ENCODE results near the gene KRTAP12-3.

Gene KRTAP12-3

DNA sequence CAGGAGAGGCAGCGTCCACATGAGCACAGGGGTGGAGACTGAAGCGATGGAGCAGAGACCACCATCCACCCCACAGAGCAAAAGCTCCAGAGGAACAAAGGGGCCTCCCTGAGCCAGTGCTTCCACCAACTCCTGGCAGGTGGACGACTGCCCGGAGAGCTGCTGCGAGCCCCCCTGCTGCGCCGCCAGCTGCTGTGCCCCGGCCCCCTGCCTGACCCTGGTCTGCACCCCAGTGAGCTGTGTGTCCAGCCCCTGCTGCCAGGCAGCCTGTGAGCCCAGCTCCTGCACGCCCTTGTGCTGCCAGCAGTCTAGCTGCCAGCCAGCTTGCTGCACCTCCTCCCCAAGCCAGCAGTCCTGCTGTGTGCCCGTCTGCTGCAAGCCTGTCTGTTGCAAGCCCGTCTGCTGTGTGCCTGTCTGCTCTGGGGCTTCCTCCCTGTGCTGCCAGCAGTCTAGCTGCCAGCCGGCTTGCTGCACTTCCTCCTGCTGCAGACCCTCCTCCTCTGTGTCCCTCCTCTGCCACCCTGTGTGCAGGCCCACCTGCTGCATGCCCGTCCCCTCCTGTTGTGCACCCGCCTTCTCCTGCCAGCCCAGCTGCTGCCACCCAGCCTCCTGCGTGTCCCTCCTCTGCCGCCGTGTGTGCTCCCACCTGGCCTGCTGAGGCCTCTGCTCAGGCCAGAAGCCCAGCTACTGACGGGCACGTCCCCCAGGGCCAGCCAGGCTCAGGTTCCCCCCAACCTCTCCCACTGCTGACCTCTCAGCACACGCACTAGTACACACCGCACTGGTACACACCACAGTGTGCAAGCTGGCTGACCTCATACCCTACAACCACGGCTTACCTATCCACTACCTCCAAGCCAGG, 44.6 kb downstream of the KRTAP12-3 start:
- no peak for DNase-seq (ENCODE audit: low read depth in 2 of 2)

DNA sequence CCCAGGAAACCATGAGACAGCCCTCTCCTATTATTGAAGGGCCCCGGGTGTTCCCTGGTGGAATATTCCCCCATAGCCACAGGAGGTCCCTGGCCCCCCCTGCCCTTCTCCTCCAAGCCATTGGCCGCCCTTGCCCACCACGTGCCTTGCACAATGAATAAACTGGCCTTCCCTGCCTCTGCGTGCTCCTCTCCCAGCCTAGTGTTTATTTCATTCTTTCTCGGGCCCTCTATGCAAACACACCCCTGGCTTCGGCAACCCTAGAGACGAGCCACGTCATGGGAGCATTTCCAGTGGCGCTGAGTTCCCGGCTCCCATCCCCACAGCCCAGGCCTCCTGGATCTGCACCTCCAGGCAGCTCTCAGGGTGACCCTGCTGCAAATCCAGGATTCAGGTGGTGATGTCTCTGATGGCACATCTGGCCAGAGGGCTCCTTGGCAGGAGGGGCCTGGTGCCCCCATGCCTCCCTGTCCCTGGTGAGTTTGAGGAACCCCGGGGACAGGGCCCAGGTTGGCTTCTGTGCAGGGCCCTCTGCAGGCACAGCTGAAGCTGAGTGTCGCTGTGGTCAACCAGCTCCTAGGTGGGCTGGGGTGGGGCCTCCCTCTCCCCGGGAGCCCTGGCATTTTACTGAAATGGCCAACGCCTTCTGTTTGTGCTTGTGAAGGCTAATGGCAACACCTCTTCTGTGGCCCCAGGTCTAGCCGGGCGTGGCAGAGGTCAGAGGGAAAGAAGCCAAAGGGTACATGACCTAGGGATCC, 45.4 kb downstream of the KRTAP12-3 start:
- no peak for DNase-seq (ENCODE audit: low read depth in 2 of 2)

GRCh38 chr21:44703731-44704635, 46.3 kb downstream of the KRTAP12-3 start:
- no peak for DNase-seq (ENCODE audit: low read depth in 2 of 2)

- no peak for DNase-seq (ENCODE audit: low read depth in 2 of 2)
Measured at GRCh38 chr21:44704636-44705001, 46.9 kb downstream of the KRTAP12-3 start.

DNA sequence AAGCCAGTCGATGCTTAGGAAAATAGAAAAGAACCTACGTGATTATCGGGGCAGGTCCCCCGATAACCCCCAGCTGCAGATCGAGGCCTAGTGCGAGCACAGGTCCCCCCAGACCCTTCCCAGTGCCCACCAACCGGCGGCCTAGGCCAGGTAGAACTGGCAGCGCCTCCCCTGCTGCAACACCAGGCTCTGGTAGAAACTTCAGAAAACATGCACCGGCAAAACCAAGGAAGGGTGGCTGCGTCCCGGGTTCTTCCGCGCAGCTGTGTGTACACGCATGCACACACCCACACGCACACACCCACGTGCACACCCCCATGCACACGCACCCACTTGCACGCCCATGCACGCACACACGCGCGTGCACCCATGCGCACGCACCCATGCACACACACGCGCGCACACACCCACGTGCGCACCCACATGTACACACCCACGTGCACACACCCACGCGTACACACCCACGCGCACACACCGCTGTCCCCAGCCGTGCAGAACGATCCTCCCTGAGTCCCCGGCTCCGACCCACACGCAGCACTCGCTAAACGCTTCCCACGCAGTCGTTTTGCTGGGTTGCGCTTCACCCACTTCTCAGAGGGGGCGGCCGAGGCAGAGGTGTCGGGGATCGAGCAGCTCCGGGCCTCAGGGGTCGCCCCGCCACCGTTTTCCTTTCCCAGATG, 48.4 kb downstream of the KRTAP12-3 start:
- no peak for DNase-seq (ENCODE audit: low read depth in 2 of 2)

DNA sequence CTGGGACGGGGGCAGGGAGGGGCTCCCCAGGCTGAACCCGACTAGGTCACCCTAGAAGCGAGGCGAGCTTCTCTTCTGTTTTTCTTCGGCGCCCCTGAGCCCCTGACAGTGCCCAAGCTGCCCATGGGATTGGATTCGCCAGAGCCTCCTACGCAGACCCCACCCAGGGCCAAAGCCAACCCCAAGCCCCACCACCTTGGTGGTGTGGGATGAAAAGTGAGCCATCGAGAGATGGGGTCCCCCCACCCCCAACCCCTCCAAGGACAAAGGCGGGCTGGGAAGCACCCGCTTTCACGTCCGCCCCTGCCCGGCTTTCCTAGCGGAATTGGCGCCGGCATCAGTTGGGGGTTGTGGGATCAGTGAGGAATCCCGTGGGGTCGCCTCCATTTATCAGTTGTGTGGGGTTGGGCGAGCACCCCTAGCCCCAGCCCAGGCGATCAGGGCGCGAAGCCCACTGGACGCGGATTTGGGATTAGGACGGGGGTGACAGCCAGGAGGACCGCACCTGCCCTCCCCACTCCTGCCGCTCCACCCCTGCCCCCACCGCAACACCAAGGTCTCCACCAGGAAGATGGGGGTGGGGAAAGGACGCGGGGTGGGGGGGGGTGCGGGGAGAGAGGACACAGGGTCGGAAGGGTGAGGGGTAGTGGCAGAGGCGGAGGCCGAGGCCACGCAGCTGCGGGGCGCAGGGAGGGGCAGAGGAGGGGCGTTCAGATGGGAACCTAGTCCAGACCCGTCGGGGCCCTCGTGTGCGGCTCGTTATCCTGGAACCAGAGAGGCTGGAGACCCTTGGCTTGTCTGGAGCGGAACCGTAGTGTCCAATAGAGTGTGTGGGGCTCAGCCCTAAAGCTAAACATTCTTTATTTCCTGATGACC, 49.2 kb downstream of the KRTAP12-3 start:
- no peak for DNase-seq (ENCODE audit: low read depth in 2 of 2)

Data from stimulated activated CD4-positive, alpha-beta T cell treated with anti-CD3 and anti-CD28 coated beads, Interleukin-1b, Interleukin-23, amount 100 ng/mL, for 1 hour (primary cell).